Tibial nerve (tissue), 4 donors: Measurements from ENCODE around the gene ARHGAP44. TPM values are rescaled to one million over a fixed set of nuclear protein-coding genes. Genes with fewer than 3 reads are reported as not detected.
"Not testable (repeated sequence)": the region's sequence is repeated elsewhere in the genome, so short reads cannot be mapped to it uniquely, and the experiment has no call there.

ENCODE experiments used
- DNase-seq, 2 donors: peaks; one replicate each; pipeline ENCODE4 v3.0.0-alpha.2; 2019; ENCODE audit warnings: low spot score in 2 of 2
- H3K27ac ChIP-seq, 4 donors: fragments of 200-600 bp; sonication (generic) in 3 of 4; one replicate each; pipeline ENCODE4 v1.5.1; 2017 to 2019; ENCODE audit warnings: mild to moderate bottlenecking in 1 of 4
- H3K27me3 ChIP-seq, 2 donors: fragments of 200-600 bp; sonication (generic) in 1 of 2; one replicate each; pipeline versions ENCODE4 v1.5.1 to v1.6.0; 2017 to 2019
- H3K36me3 ChIP-seq, 3 donors: fragments of 200-600 bp; sonication (generic); one replicate each; pipeline ENCODE4 v1.5.1; 2018 to 2019
- H3K4me1 ChIP-seq, 4 donors: fragments of 200-600 bp; sonication (generic) in 3 of 4; one replicate each; pipeline ENCODE4 v1.5.1; 2017 to 2019
- H3K4me3 ChIP-seq, 4 donors: fragments of 200-600 bp; sonication (generic) in 3 of 4; one replicate each; pipeline ENCODE4 v1.5.1; 2017 to 2019; ENCODE audit warnings: mild to moderate bottlenecking in 1 of 4, moderate library complexity in 1 of 4
- H3K9me3 ChIP-seq, 4 donors: fragments of 200-600 bp; sonication (generic) in 3 of 4; one replicate each; pipeline ENCODE4 v1.5.1; 2017 to 2019
- EP300 ChIP-seq, 2 donors: sonication (generic); formaldehyde crosslinking; IDR thresholded peaks; one replicate each; pipeline ENCODE4 v1.6.1; 2017; ENCODE audit warnings: antibody characterized with exemption in 2 of 2, mild to moderate bottlenecking in 1 of 2
- POLR2A ChIP-seq, 2 donors: fragments of 450-650 bp; IDR thresholded peaks; one replicate each; pipeline ENCODE4 v1.6.1; 2017; ENCODE audit warnings: antibody characterized with exemption in 2 of 2, mild to moderate bottlenecking in 2 of 2, moderate library complexity in 2 of 2
- WGBS, 2 donors: methylation state at CpG; one replicate each; pipeline ENCODE4 v1.1.5; 2018; 5-methylcytosine and 5-hydroxymethylcytosine counted together
- total RNA-seq, 4 donors: library from RNA; depleted of rRNA; stranded (reverse); fragments of >200 nt; gene quantifications; one replicate each; pipeline ENCODE4 v1.1.0, GENCODE V29; 2016
- TF ChIP-seq, protein P1 (sequence below), 5 experiments: fragments of 200-600 bp in 3 of 5; fragments of 450-650 bp in 2 of 5; sonication (generic) in 3 of 5; IDR thresholded peaks; one replicate each; pipeline ENCODE4 v1.5.1; 2016 to 2019; ENCODE audit warnings: antibody characterized with exemption in 5 of 5, mild to moderate bottlenecking in 3 of 5, moderate library complexity in 2 of 5

Gene ARHGAP44
- total RNA-seq, 4 donors from 2014 or later = 1.6 to 4.6 (median 2.7) TPM

DNA sequence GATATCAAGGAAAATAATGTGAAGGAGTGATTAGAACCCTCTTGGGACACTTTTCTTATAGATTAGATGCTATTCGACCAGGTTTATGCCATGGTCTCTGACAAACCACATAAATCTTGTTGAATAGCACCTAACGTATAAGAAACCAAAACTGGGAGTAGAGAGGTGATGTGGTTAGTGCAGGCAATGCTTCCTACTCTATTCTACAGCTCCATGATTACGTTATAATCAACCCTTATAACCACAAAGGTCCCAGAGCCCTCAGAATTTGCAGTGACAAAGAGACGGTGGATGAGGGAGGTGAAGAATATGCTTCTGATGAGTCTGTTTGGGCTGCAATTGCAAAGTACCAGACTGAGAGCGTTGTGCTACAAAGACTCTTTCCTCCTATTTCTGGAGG lies 78.4 kb downstream of the ARHGAP44 start:
- Histone ChIP-seq H3K36me3 (no peaks in the 10 kb centered on the region), H3K4me3 (no peak overlapping the region), H3K4me1 (no peaks in the 10 kb centered on the region), H3K27me3 (no peaks in the 10 kb centered on the region), H3K9me3 (peaks cover 0 to 17% (median 0%) of the 10 kb centered on the region in 4 donors), H3K27ac (no peak overlapping the region)
- DNase-seq = no peak
- no peak for TF ChIP-seq POLR2A (IDR thresholded peaks at IDR 0.05)
- TF ChIP-seq, protein P1, sequence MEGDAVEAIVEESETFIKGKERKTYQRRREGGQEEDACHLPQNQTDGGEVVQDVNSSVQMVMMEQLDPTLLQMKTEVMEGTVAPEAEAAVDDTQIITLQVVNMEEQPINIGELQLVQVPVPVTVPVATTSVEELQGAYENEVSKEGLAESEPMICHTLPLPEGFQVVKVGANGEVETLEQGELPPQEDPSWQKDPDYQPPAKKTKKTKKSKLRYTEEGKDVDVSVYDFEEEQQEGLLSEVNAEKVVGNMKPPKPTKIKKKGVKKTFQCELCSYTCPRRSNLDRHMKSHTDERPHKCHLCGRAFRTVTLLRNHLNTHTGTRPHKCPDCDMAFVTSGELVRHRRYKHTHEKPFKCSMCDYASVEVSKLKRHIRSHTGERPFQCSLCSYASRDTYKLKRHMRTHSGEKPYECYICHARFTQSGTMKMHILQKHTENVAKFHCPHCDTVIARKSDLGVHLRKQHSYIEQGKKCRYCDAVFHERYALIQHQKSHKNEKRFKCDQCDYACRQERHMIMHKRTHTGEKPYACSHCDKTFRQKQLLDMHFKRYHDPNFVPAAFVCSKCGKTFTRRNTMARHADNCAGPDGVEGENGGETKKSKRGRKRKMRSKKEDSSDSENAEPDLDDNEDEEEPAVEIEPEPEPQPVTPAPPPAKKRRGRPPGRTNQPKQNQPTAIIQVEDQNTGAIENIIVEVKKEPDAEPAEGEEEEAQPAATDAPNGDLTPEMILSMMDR (IDR thresholded peaks at IDR 0.05) = no peak
- no peak for TF ChIP-seq EP300 (IDR thresholded peaks at IDR 0.05)
- WGBS, 2 donors = 83 to 89% methylated on average over 5 of the region's 5 CpGs

DNA sequence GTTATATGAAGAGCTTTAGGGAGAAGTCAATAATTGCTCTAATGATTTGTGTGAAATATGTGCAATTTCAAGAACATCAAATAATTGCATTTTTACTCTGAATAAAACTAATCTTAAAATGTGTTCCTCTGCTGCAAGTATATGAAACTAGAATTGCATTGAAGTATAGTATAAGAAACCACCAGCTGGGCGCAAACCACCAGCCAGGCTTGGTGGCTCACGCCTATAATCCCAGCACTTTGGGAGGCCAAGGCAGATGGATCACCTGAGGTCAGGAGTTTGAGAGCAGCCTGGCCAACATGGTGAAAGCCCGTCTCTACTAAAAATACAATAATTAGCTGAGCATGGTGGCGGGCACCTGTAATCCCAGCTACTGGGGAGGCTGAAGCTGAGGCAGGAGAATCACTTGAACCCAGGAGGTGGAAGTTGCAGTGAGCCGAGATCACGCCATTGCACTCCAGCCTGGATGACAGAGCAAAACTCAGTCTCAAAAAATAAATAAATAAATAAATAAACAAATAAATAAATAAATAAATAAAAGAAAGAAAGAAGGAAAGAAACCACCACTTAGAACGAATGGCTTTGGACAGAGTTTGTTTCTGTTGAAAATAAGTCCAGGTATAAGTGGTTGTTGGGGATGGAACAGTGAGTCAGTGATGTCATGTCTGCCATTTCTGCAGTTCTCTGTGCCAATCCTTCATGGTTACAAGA lies 84.3 kb downstream of the ARHGAP44 start:
- not testable (repeated sequence) for DNase-seq, H3K27me3 ChIP-seq, H3K36me3 ChIP-seq

DNA sequence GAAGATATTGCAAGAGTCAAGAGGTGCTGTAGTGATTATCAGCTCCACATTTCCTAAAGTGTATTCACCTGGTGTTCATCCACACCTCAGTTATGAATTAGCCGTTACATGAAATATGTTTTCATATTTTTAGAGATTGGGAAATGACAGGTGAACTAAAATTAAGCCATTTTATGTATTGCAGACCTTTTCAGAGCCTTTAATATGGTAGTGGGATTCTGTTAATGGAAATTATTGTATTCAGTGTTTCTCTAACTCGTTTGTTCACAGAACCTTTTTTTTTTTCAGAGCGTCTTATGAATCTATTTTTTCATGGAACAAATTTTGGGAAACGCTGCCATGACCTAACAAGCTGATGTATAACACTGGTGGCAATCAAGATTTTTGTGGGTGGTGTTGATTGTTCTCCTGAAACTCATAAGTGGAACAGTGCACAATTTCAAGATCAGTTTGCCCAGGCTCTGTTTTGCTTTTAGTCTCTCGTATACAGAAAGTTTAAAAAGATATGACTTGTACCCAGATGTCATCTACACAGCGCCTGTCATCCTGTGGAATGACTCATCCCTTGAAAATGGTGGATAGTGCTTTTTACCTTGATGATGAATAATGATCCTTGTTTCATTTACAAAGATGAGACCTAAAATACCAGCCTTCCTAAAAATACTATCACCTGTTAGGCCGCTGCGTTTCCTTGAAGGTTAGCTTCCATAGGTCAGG lies 88.8 kb downstream of the ARHGAP44 start:
- Histone ChIP-seq H3K27ac (no peak overlapping the region), H3K4me3 (no peak overlapping the region), H3K36me3 (no peaks in the 10 kb centered on the region), H3K9me3 (peaks cover 0 to 3% (median 0%) of the 10 kb centered on the region in 4 donors), H3K27me3 (no peaks in the 10 kb centered on the region), H3K4me1 (no peaks in the 10 kb centered on the region)
- DNase-seq = no peak
- TF ChIP-seq EP300 (IDR thresholded peaks at IDR 0.05) = no peak
- TF ChIP-seq, protein P1 (IDR thresholded peaks at IDR 0.05) = no peak
- no peak for TF ChIP-seq POLR2A (IDR thresholded peaks at IDR 0.05)
- WGBS, 2 donors = 78 to 80% methylated on average over 8 of the region's 8 CpGs

More for the DNA sequence above, 84.3 kb downstream of the ARHGAP44 start:
- H3K27ac ChIP-seq, H3K4me3 ChIP-seq, H3K4me1 ChIP-seq: not testable (repeated sequence)
- H3K9me3 ChIP-seq = peaks cover 0 to 13% (median 0%) of the 10 kb centered on the region in 4 donors
- 92 to 94% methylated on average over 7 of the region's 7 CpGs for WGBS, 2 donors

DNA sequence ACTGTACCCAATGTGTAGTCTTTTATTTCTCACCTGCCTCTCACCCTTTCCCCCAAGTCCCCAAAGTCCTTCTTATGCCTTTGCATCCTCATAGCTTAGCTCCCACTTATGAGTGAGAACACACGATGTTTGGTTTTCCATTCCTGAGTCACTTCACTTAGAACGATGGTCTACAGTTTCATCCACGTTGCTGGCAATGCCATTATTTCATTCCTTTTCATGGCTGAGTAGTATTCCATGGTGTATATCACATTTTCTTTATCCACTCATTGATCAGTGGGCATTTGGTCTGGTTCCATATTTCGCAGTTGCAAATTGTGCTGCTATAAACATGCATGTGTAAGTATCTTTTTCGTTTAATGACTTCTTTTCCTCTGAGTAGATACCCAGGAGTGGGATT lies 89.8 kb downstream of the ARHGAP44 start:
- H3K4me3 ChIP-seq, H3K36me3 ChIP-seq, H3K27ac ChIP-seq, H3K4me1 ChIP-seq, H3K27me3 ChIP-seq, H3K9me3 ChIP-seq, DNase-seq: not testable (repeated sequence)
- 86 to 93% methylated on average over 5 of the region's 5 CpGs for WGBS, 2 donors

DNA sequence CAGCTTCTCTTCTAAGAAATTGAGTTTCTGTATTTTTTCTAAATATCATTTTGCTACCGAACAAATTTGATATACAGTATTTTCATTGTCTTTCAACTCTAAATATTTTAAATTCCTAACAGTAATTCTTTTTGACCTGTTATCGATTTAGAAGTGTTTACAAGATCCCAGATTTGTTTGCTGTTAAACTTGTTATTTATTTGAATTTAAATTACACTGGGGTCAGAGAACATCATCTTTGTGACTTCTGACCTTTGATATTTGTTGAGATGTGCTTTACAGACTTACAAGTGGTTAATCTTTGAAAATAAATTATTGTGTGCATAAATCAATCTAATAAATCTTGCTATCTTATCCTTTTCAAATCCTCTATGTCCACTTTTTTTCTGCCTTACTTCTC lies 94.2 kb downstream of the ARHGAP44 start:
- 60 to 62% methylated on average over 2 of the region's 2 CpGs for WGBS, 2 donors
- TF ChIP-seq POLR2A (IDR thresholded peaks at IDR 0.05) (no peak), EP300 (IDR thresholded peaks at IDR 0.05) (no peak)
- TF ChIP-seq, protein P1 (IDR thresholded peaks at IDR 0.05) = no peak
- H3K36me3 ChIP-seq = no peaks in the 10 kb centered on the region
- no peaks in the 10 kb centered on the region for H3K27me3 ChIP-seq
- peaks cover 0 to 3% (median 0%) of the 10 kb centered on the region in 4 donors for H3K9me3 ChIP-seq
- H3K4me3 ChIP-seq = no peak overlapping the region
- DNase-seq = no peak
- no peak overlapping the region for H3K27ac ChIP-seq
- no peaks in the 10 kb centered on the region for H3K4me1 ChIP-seq

DNA sequence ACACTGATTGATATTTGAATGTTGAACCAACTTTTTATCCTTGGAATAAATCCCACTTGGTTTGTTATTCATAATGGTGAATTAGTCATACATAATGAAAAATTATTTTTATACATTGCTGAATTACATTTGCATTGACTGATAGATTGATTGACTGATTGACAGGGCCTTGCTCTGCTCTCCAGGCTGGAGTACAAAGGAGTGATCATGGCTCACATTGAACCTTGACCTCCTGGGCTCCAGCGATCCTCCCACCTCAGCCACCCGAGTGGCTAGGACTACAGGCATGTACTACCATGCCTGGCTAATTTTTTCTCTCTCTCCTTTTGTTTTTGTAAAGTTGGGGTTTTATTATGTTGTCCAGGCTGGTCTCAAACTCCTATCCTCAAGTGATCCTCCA lies 97.8 kb downstream of the ARHGAP44 start:
- Histone ChIP-seq H3K9me3 (peaks cover 0 to 17% (median 0%) of the 10 kb centered on the region in 4 donors), H3K27ac (no peak overlapping the region), H3K4me1 (no peaks in the 10 kb centered on the region), H3K36me3 (no peaks in the 10 kb centered on the region), H3K27me3 (no peaks in the 10 kb centered on the region), H3K4me3 (no peak overlapping the region)
- WGBS, 2 donors = 74 to 80% methylated on average over 2 of the region's 2 CpGs
- no peak for TF ChIP-seq POLR2A (IDR thresholded peaks at IDR 0.05)
- no peak for TF ChIP-seq EP300 (IDR thresholded peaks at IDR 0.05)
- TF ChIP-seq, protein P1 (IDR thresholded peaks at IDR 0.05) = no peak
- no peak for DNase-seq
